Mesodermal cell (in vitro differentiated cells): Measurements from ENCODE around the gene KAT2B.

Experiments used
- H3K27ac ChIP-seq: 2 replicates; pipeline ENCODE4 v1.7.0; 2013; ENCODE audit warnings: mild to moderate bottlenecking, low read depth, low read length, moderate library complexity; ENCODE audit not compliant: severe bottlenecking
- H3K36me3 ChIP-seq: 2 replicates; pipeline ENCODE4 v1.7.1; 2013; ENCODE audit warnings: mild to moderate bottlenecking, low read length, moderate library complexity; ENCODE audit not compliant: control insufficient read depth, insufficient read depth
- H3K4me1 ChIP-seq: one replicate; pipeline ENCODE4 v1.7.1; 2013; ENCODE audit warnings: mild to moderate bottlenecking, low read length; ENCODE audit not compliant: insufficient read depth, control insufficient read depth, poor library complexity, severe bottlenecking
- H3K4me3 ChIP-seq: 2 replicates; pipeline ENCODE4 v1.7.0; 2013; ENCODE audit warnings: low read length, control low read depth, mild to moderate bottlenecking; ENCODE audit not compliant: insufficient read depth, poor library complexity, severe bottlenecking; ENCODE audit errors: extremely low read depth
- H3K9me3 ChIP-seq: 2 replicates; pipeline ENCODE4 v1.7.1; 2013; ENCODE audit warnings: mild to moderate bottlenecking, low read length, moderate library complexity; ENCODE audit not compliant: control insufficient read depth
- WGBS, 2 experiments: methylation state at CpG; one replicate each; pipeline ENCODE4 v1.1.5; 2013; ENCODE audit warnings: missing lambda C conversion rate in 2 of 2; ENCODE audit not compliant: insufficient coverage in 2 of 2; 5-methylcytosine and 5-hydroxymethylcytosine counted together

Gene KAT2B

DNA sequence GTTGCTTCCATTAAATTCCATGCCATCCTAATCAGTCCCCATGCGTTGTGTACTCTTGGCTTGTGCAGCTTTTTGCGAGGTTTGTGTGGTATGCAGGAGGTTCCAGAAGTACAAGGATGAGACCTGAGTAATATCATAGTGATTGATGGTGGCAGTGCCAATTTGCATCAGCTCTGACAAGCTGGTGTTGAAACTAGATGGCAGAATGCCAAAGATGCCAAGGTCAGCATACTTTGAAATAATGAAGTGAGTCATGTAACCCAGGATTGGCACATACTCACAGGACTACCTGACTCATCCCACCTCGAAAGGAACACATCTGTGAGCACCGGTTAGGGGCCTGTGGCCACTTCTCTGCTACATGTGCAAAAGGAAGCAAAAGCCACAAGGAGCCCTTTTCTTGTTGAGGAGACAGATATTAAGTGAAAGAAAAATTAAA lies 14.3 kb downstream of the KAT2B start:
- Histone ChIP-seq H3K36me3 (no peaks in the 10 kb centered on the region), H3K9me3 (no peaks in the 10 kb centered on the region), H3K27ac (peak overlapping the region; percentile 13), H3K4me3 (no peak overlapping the region), H3K4me1 (no peaks in the 10 kb centered on the region)
- 88 to 100% methylated on average over 1 to 4 of the region's 4 CpGs for WGBS, 2 experiments

DNA sequence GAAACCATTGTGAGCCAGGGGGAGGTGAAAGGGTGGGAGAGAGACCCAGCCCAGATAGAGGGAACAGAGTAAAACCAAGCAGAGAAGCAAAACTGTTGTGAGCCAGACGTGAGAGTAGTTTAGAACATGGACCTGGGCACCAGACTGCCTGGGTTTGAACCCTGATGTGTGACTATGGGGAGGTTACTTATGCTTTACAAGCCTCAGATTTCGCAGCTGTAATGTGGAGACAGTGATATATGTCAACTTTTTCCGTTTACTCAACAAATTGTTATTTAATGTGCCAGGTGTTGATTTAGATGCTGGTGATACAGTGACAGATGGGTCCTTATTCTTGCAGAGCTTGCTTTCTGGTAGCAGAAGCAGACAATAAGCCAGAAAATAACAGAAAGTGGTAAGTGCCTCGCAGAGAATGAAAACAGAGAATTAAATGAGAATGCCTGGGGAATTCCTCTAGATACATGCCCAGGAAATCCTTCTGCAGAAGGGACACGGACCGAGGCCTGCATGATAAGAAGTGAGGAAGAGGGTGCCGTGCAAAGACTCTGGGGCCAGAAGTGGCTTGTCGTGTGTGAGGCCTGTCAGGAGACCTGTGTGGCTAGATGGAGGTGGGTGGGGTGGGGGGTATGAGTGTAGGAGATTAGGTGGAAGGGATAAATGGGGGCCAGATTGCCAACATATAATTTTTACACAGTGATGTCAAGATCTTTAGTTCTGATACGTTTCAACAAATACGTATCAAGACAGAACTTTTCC lies 15.0 kb downstream of the KAT2B start:
- Histone ChIP-seq H3K27ac (peak overlapping the region; percentile 13), H3K4me1 (no peaks in the 10 kb centered on the region), H3K36me3 (no peaks in the 10 kb centered on the region), H3K9me3 (no peaks in the 10 kb centered on the region), H3K4me3 (no peak overlapping the region)
- WGBS, 2 experiments = 84 to 90% methylated on average over 7 of the region's 10 CpGs

DNA sequence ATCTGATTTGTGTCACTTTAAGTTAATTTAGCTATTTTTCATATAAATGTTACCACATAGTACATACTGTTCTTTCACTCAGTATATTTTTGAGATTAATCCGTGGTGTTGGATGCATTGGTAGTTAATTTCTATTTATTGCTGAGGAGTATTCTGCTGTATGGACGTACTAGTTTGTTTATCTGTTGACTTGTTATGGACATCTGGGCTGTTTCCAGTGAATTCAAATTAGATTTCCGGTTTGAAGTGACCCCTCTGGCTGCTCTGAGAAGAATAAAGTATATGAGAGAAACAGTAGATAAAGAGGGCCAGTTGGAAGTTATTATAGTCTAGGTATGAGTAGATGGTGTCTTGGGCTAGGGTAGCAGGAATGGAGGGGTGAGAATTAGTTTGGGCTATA lies 15.6 kb downstream of the KAT2B start:
- H3K4me1 ChIP-seq = no peaks in the 10 kb centered on the region
- H3K36me3 ChIP-seq = no peaks in the 10 kb centered on the region
- WGBS, 2 experiments = 85% methylated on average over 2 to 3 of the region's 3 CpGs
- H3K4me3 ChIP-seq = no peak overlapping the region
- no peak overlapping the region for H3K27ac ChIP-seq
- no peaks in the 10 kb centered on the region for H3K9me3 ChIP-seq

DNA sequence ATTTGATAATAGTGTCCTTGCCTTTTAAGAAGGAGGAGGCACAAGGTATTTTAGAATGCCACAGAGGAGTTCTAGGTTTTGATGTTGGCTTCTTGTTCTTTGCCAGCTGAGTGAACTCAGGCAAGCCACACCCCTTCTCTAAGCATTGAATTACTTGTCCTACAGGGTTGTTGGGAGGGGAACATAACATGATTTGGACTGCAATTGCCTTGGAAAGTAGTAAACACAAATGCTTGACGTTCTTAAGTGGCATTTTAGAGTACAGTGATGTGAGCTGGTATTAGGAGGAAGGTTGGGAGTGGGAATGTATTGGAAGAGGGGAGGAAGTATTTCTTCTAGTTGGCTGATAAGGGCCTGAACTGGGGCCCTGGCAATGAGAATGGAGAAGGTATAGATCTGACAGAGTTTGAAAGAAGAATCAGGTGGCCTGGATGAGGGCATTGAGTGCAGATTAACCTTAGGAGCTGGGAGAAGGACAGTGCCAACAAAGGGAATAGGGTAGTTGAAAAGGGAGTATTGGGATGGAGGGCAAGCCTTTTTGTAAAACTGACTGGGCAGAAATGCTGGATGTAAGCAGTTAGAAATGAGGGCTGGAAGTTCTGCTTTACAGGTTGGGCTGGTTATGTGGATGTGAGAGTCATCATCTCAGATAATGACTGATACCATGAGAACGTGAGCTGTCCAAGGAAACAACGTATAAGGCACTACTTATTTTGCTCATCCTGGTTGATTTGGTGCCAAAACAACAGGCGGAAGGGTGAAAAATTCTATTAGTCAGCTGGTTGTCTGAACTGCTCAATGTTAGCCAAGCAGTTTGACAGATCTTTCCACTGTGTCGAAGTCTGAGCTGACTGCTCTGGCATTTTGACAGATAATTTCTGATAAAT lies 16.7 kb downstream of the KAT2B start:
- 90 to 91% methylated on average over 5 of the region's 5 CpGs for WGBS, 2 experiments
- Histone ChIP-seq H3K4me3 (no peak overlapping the region), H3K9me3 (no peaks in the 10 kb centered on the region), H3K36me3 (no peaks in the 10 kb centered on the region), H3K4me1 (no peaks in the 10 kb centered on the region), H3K27ac (no peak overlapping the region)

DNA sequence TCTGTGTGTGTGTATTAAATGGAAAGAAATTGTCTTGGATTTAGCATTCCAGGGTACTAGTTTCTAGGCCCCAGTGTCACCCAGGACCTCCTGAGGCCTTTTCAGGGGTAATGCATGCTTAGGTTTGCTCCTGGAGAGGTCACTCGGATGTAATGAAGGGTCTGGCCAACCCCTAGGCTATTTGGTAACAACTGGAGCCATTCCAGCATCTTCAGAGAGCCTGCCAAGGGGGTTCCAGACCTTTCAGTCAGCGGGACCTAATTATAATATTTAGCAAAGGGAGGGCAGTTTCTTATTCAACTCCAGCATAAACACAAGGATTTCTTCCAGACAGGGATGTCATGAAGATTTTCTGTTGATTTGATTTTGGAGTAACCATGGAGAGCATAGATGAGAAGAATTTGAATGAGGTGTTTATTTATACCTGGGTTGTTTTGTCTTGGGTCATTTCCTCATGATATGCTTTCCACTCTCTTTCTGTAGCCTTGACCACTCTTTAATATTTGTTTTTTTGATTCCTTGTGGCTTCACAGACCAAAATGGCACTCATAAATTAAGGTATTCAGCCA lies 17.4 kb downstream of the KAT2B start:
- 60% methylated on average over 1 of the region's 2 CpGs; no CpG with 5 or more reads in 1 of the 2 experiments for WGBS, 2 experiments

DNA sequence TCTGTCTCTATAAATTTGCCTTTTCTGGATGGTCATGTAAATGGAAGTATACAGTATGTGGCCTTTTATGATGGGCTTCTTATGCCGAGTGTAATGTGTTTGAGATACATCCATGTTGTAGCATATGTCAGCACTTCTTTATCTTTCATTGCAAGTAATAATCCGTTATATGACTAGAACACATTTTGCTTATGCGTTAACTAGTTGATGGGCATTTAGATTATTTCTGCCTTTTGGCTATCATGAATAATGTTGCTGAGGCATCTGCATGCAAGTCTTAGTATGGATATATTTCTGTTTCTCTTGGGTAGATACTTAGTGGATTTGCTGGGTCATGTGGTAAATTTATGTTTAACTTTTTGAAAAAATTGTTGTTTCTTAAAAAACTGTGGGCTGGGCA lies 19.7 kb downstream of the KAT2B start:
- Histone ChIP-seq H3K4me1 (no peaks in the 10 kb centered on the region), H3K27ac (no peak overlapping the region), H3K9me3 (no peaks in the 10 kb centered on the region), H3K36me3 (no peaks in the 10 kb centered on the region), H3K4me3 (no peak overlapping the region)
- 80% methylated on average over 1 of the region's 3 CpGs; no CpG with 5 or more reads in 1 of the 2 experiments for WGBS, 2 experiments

More for the DNA sequence above, 17.4 kb downstream of the KAT2B start:
- peak overlapping the region; percentile 8 for H3K27ac ChIP-seq
- no peaks in the 10 kb centered on the region for H3K36me3 ChIP-seq
- no peak overlapping the region for H3K4me3 ChIP-seq
- no peaks in the 10 kb centered on the region for H3K9me3 ChIP-seq
- no peaks in the 10 kb centered on the region for H3K4me1 ChIP-seq

DNA sequence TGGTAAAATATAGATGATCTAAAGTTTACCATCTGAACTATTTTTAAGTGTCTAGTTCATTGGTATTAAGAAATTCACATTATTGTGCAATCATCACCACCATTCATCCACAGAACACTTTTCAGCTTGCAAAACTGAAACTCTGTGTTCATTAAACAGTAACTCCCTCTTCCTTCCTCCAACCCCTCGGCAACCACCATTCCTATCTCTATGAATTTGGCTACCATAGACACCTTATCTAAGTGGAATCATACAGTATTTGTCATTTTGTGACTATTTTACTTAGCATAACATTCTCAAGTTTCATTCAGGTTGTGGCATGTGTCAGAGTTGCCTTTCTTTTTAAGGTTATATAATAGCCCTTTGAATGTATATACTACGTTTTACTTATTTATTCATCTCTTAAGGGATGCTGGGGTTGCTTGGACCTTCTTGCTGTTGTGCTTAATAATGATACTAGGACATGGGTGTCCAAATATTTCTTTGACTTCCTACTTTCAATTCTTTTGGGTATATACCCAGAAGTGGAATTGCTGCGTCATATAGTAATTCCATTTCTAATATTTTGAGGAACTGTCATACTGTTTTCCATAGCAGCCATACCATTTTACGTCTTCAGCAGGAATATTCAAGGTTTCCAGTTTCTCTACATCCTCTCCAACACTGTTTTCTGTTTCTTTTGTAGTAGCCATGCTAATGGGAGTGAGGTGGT lies 20.9 kb downstream of the KAT2B start:
- H3K4me3 ChIP-seq = no peak overlapping the region
- H3K9me3 ChIP-seq = no peaks in the 10 kb centered on the region
- H3K4me1 ChIP-seq = no peaks in the 10 kb centered on the region
- H3K36me3 ChIP-seq = no peaks in the 10 kb centered on the region
- H3K27ac ChIP-seq = no peak overlapping the region
- WGBS, 2 experiments = no CpG with 5 or more reads among the region's 4 CpGs

DNA sequence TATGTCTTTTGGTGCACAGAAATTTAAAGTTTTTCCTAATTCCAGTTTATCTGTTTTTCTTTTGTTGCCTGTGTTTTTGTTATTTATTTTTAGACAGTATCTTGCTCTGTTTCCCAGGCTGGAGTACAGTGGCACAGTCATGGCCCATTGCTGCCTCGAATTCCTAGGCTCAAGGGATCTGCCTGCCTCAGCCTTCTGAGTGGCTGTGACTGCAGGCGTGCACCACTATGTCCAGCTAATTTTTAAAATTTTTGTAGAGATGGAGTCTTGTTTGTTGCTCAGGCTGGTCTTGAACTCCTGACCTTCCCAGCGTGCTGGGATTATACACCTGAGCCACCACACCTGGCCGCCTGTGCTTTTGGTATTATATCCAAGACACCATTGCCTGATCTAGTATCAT lies 22.8 kb downstream of the KAT2B start:
- Histone ChIP-seq H3K4me3 (no peak overlapping the region), H3K36me3 (no peaks in the 10 kb centered on the region), H3K4me1 (peaks cover 5% of the 10 kb centered on the region), H3K9me3 (no peaks in the 10 kb centered on the region), H3K27ac (no peak overlapping the region)
- 95 to 100% methylated on average over 1 to 3 of the region's 4 CpGs for WGBS, 2 experiments

DNA sequence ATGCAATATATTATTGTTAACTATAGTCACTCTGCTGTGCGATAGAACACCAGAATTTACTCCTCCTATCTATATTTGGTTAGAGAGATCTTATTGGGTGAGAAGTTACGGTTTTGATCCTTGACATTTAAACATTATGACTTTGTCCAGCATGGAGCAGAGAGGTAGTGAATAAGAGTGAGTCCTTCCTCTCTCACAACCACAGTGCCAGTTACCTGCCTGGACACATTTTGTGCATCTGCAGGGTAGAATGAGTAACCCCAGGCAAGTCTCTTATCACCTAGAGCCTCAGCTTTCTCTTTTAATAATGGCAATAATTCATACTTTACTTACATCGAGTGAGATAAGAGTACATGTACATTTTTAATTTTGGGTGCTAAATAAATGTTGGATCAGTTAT lies 24.1 kb downstream of the KAT2B start:
- H3K36me3 ChIP-seq = no peaks in the 10 kb centered on the region
- H3K4me3 ChIP-seq = no peak overlapping the region
- no CpG with 5 or more reads among the region's 3 CpGs for WGBS, 2 experiments
- H3K4me1 ChIP-seq = peaks cover 5% of the 10 kb centered on the region
- H3K27ac ChIP-seq = no peak overlapping the region
- no peaks in the 10 kb centered on the region for H3K9me3 ChIP-seq

DNA sequence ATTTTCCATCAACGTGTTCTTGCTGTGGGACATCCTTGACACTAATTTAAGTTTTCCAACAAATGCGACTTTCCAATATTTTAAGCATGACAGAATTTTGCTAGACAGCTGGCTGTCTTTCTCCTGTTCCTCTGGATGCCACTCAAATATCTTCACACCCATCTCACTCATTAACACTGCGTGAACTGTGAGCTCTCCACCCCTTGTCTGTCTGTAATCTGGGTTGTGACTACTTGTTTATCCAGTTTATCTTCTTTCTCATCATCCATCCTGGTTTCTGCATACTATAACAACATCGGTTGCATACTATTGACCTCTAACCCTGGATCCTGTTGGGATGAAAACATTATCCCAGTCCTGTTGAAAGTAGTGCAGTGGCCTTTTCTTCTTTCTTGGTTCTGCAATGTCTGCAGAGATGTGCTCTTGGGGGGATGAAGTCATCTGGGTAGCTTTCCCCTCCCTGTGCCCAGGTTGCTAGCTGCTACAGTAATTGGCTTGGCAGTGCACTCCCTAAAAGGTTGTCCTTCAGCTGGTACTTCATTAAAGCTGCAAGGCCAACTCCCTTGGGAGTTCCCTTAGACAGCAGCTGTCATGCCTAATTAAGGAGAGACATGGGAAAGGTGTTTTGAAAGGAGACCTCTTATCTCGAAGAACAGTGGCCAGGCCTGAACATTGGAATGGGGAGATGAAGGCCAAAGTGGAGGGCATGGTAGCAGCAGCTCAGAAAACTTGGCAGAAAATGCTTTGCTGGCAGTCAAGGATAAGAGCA lies 24.7 kb downstream of the KAT2B start:
- peaks cover 5% of the 10 kb centered on the region for H3K4me1 ChIP-seq
- no peak overlapping the region for H3K27ac ChIP-seq
- no peak overlapping the region for H3K4me3 ChIP-seq
- no peaks in the 10 kb centered on the region for H3K9me3 ChIP-seq
- H3K36me3 ChIP-seq = no peaks in the 10 kb centered on the region
- 80 to 92% methylated on average over 3 to 4 of the region's 5 CpGs for WGBS, 2 experiments
